Activated CD4-positive, alpha-beta T cell treated with anti-CD3 and anti-CD28 coated beads for 36 hours (primary cell): Measurements from ENCODE around the gene GNG3. TPM values are rescaled to one million over a fixed set of nuclear protein-coding genes. Genes with fewer than 3 reads are reported as not detected.
"Not testable (repeated sequence)": the region's sequence is repeated elsewhere in the genome, so short reads cannot be mapped to it uniquely, and the experiment has no call there.

ENCODE experiments used
- ATAC-seq: fragments of 200-7000 bp; cut with Tn5 transposase; one replicate; pipeline ENCODE4 v1.10.0; 2021; ENCODE audit warnings: mild to moderate bottlenecking, moderate library complexity
- CTCF ChIA-PET: fragments of 350-600 bp; sonication (Branson Sonifier 250); formaldehyde crosslinking; loops from one replicate; lab custom pipeline; 2021; ENCODE audit warnings: antibody characterized with exemption; lab: Charles Lee
- POLR2A ChIA-PET: fragments of 350-600 bp; sonication (Branson Sonifier 250); formaldehyde crosslinking; loops from one replicate; lab custom pipeline; 2021; ENCODE audit warnings: antibody characterized with exemption, inconsistent platforms; lab: Charles Lee
- DNase-seq: peaks from one replicate; pipeline ENCODE4 v3.0.0-alpha.2; 2020
- H3K27ac Mint-ChIP-seq: one replicate; pipeline ENCODE4 v1.8.0; 2021; ENCODE audit warnings: mixed read lengths
- H3K27me3 Mint-ChIP-seq: one replicate; pipeline ENCODE4 v1.8.0; 2021; ENCODE audit warnings: mixed read lengths
- H3K36me3 Mint-ChIP-seq: one replicate; pipeline ENCODE4 v1.8.0; 2021; ENCODE audit warnings: low read depth, mixed read lengths
- H3K4me1 Mint-ChIP-seq: one replicate; pipeline ENCODE4 v1.8.0; 2021; ENCODE audit warnings: mixed read lengths
- H3K4me3 Mint-ChIP-seq: one replicate; pipeline ENCODE4 v1.8.0; 2021; ENCODE audit warnings: mild to moderate bottlenecking, moderate library complexity, mixed read lengths
- H3K9me3 Mint-ChIP-seq: one replicate; pipeline ENCODE4 v1.8.0; 2021; ENCODE audit warnings: low read depth, mixed read lengths
- intact Hi-C, 2 experiments: fragments of 100-400 bp; cut with DNase I in 1 of 2; cut with micrococcal nuclease in 1 of 2; formaldehyde crosslinking; loops; one replicate each; pipeline versions ENCODE4 v1.14.2 to v1.15.1; 2022 to 2024; cut with DNase I, micrococcal nuclease
- total RNA-seq, 2 experiments: library from RNA; stranded (reverse); gene quantifications; one replicate each; pipeline ENCODE4 v1.2.3, GENCODE V29; 2021

Gene GNG3
- total RNA-seq, 2 experiments from 2014 or later, result not detected

- ChIA-PET CTCF (interaction anchor here (0.7 to 1.6 kb wide), 18 partner anchors 10 to 303 kb away, joined by 3 to 10 read pairs (median 4); partner anchors contain the start of genes POLR2G, TUT1 and ZBTB3), POLR2A (interaction anchor here (0.6 to 3.7 kb wide), 32 partner anchors 8 to 1393 kb away, joined by 3 to 69 read pairs (median 4); partner anchors contain the start of genes C11orf98, CSKMT, CYB561A3 and EEF1G)
- Mint-ChIP-seq H3K36me3 (peaks cover 57% of the 10 kb centered on the region), H3K27ac (peak within 1 kb of the TSS; percentile 97), H3K4me3 (peak within 1 kb of the TSS; percentile 87), H3K9me3 (no peaks in the 10 kb centered on the region), H3K4me1 (peaks cover 39% of the 10 kb centered on the region), H3K27me3 (no peaks in the 10 kb centered on the region)
- ATAC-seq (peak; percentile 89), DNase-seq (peak; percentile 99)
- intact Hi-C loops, result loop anchor here (1.0 to 5.0 kb wide), 22 partner anchors 18 to 1590 kb away; partner anchors contain the start of genes TMEM179B (in 2 of the 2), UQCC3 (in 2 of the 2), C11orf98 (in 1 of the 2) and CSKMT (in 1 of the 2)
Observed at GRCh38 chr11:62727165-62727871, 19.8 kb downstream of the GNG3 start, which contains the start of gene HNRNPUL2. Gene HNRNPUL2 (minus strand): TSS chr11:62727457. CDS start chr11:62727156, 301 bp downstream.

GRCh38 chr11:62727872-62728170 is 20.3 kb downstream of the GNG3 start:
- peak overlapping the region; percentile 97 for H3K27ac Mint-ChIP-seq
- no peaks in the 10 kb centered on the region for H3K27me3 Mint-ChIP-seq
- peaks cover 52% of the 10 kb centered on the region for H3K36me3 Mint-ChIP-seq
- ATAC-seq, result peak; percentile 67
- CTCF ChIA-PET, result interaction anchor here (0.7 to 1.6 kb wide), 15 partner anchors 9 to 303 kb away, joined by 3 to 10 read pairs (median 4); partner anchors contain the start of genes POLR2G, TUT1 and ZBTB3
- peak; percentile 88 for DNase-seq
- H3K4me3 Mint-ChIP-seq, result peak overlapping the region; percentile 87
- intact Hi-C loops, result loop anchor here (1.0 to 5.0 kb wide), 24 partner anchors 19 to 1589 kb away; partner anchors contain the start of genes POLR2G (in 2 of the 2), TMEM179B (in 2 of the 2), UQCC3 (in 2 of the 2) and ZBTB3 (in 2 of the 2)
- POLR2A ChIA-PET, result interaction anchor here (0.6 to 3.7 kb wide), 29 partner anchors 9 to 1394 kb away, joined by 3 to 69 read pairs (median 4); partner anchors contain the start of genes C11orf98, CSKMT, CYB561A3 and EEF1G
- H3K4me1 Mint-ChIP-seq, result peaks cover 37% of the 10 kb centered on the region
- H3K9me3 Mint-ChIP-seq, result no peaks in the 10 kb centered on the region

GRCh38 chr11:62728171-62728988 is 20.9 kb downstream of the GNG3 start, which contains the start of gene TTC9C:
Gene TTC9C (plus strand): TSS chr11:62728486. CDS start chr11:62728849, 363 bp downstream.
- Mint-ChIP-seq H3K4me1 (peaks cover 41% of the 10 kb centered on the region), H3K4me3 (peak within 1 kb of the TSS; percentile 87), H3K27ac (peak within 1 kb of the TSS; percentile 97), H3K36me3 (peaks cover 51% of the 10 kb centered on the region), H3K9me3 (no peaks in the 10 kb centered on the region), H3K27me3 (no peaks in the 10 kb centered on the region)
- ATAC-seq (peak; percentile 19), DNase-seq (peak; percentile 90)
- intact Hi-C loops, result loop anchor here (1.0 to 5.0 kb wide), 8 partner anchors 26 to 1589 kb away; partner anchors contain the start of genes FEN1 (in 1 of the 2), LBHD1 (in 1 of the 2), POLR2G (in 1 of the 2) and PRDX5 (in 1 of the 2)
- ChIA-PET CTCF (interaction anchor here (0.6 to 1.5 kb wide), 6 partner anchors 8 to 1145 kb away, joined by 3 to 4 read pairs (median 3); no protein-coding TSS in a partner anchor), POLR2A (interaction anchor here (0.5 to 3.7 kb wide), 19 partner anchors 9 to 1477 kb away, joined by 3 to 69 read pairs (median 5); partner anchors contain the start of genes C11orf98, CSKMT, CYB561A3 and INTS5)

- H3K27me3 Mint-ChIP-seq, DNase-seq, intact Hi-C loops, ATAC-seq, H3K9me3 Mint-ChIP-seq: not testable (repeated sequence)
- ChIA-PET POLR2A (interaction anchor here (0.6 to 3.5 kb wide), 3 partner anchors 21 to 139 kb away, joined by 3 to 32 read pairs (median 3); partner anchors contain the start of genes TUT1 and ZBTB3), CTCF (interaction anchor here (0.6 to 2.5 kb wide), 9 partner anchors 12 to 335 kb away, joined by 3 to 12 read pairs (median 3); partner anchors contain the start of gene ZBTB3)
- Mint-ChIP-seq H3K4me1 (peaks cover 26% of the 10 kb centered on the region), H3K4me3 (peak overlapping the region; percentile 87), H3K27ac (peak overlapping the region; percentile 37), H3K36me3 (peaks cover 35% of the 10 kb centered on the region)
Observed at GRCh38 chr11:62730076-62730475, 22.6 kb downstream of the GNG3 start.

- H3K27ac Mint-ChIP-seq, result no peak overlapping the region
- H3K4me1 Mint-ChIP-seq, result peaks cover 26% of the 10 kb centered on the region
- ChIA-PET POLR2A (interaction anchor here (0.6 kb wide), 1 partner anchor 176 kb away, joined by 4 read pairs; no protein-coding TSS in a partner anchor), CTCF (interaction anchor here (0.8 kb wide), 1 partner anchor 127 kb away, joined by 5 read pairs; no protein-coding TSS in a partner anchor)
- ATAC-seq (no peak), DNase-seq (no peak)
- H3K36me3 Mint-ChIP-seq, result peaks cover 22% of the 10 kb centered on the region
- no peaks in the 10 kb centered on the region for H3K27me3 Mint-ChIP-seq
- no peaks in the 10 kb centered on the region for H3K9me3 Mint-ChIP-seq
- no peak overlapping the region for H3K4me3 Mint-ChIP-seq
- intact Hi-C loops, result no loop called here
Observed at GRCh38 chr11:62732830-62733229, 25.4 kb downstream of the GNG3 start.

- ATAC-seq (no peak), DNase-seq (no peak)
- Mint-ChIP-seq H3K4me3 (no peak overlapping the region), H3K4me1 (peaks cover 7% of the 10 kb centered on the region), H3K27me3 (no peaks in the 10 kb centered on the region), H3K27ac (no peak overlapping the region), H3K9me3 (no peaks in the 10 kb centered on the region), H3K36me3 (peaks cover 19% of the 10 kb centered on the region)
- intact Hi-C loops, result no loop called here
- ChIA-PET POLR2A (interaction anchor here (0.7 to 1.0 kb wide), 2 partner anchors 16 to 94 kb away, joined by 3 read pairs; partner anchors contain the start of gene ZBTB3), CTCF (interaction anchor here (0.6 to 1.5 kb wide), 2 partner anchors 10 to 30 kb away, joined by 3 read pairs; partner anchors contain the start of genes GNG3, HNRNPUL2 and TTC9C)
Observed at GRCh38 chr11:62737196-62737595, 29.7 kb downstream of the GNG3 start.

- ATAC-seq (no peak), DNase-seq (no peak)
- Mint-ChIP-seq H3K36me3 (peaks cover 6% of the 10 kb centered on the region), H3K9me3 (no peaks in the 10 kb centered on the region), H3K4me1 (peaks cover 17% of the 10 kb centered on the region), H3K27me3 (no peaks in the 10 kb centered on the region), H3K27ac (no peak overlapping the region), H3K4me3 (no peak overlapping the region)
- ChIA-PET CTCF (interaction anchor here (0.8 to 2.1 kb wide), 3 partner anchors 144 to 323 kb away, joined by 3 to 5 read pairs (median 4); no protein-coding TSS in a partner anchor), POLR2A (interaction anchor here (0.5 to 0.7 kb wide), 2 partner anchors 15 to 133 kb away, joined by 3 read pairs; partner anchors contain the start of gene SLC3A2)
- intact Hi-C loops, result no loop called here
Observed at GRCh38 chr11:62747475-62748160, 40.1 kb downstream of the GNG3 start.

- POLR2A ChIA-PET, H3K4me3 Mint-ChIP-seq, DNase-seq, H3K27me3 Mint-ChIP-seq, ATAC-seq, H3K36me3 Mint-ChIP-seq, H3K9me3 Mint-ChIP-seq: not testable (repeated sequence)
- Mint-ChIP-seq H3K27ac (peak overlapping the region; percentile 25), H3K4me1 (peaks cover 29% of the 10 kb centered on the region)
- intact Hi-C loops, result loop anchor here in 1 of 2 experiments (5.0 kb wide), 1 partner anchor 37 kb away; the partner anchor contains the start of gene TMEM179B
- CTCF ChIA-PET, result interaction anchor here (0.6 to 1.5 kb wide), 2 partner anchors 12 to 134 kb away, joined by 4 read pairs; partner anchors contain the start of gene POLR2G
Observed at GRCh38 chr11:62749931-62750330, 42.5 kb downstream of the GNG3 start.

GRCh38 chr11:62752177-62752785 is 44.8 kb downstream of the GNG3 start:
- Mint-ChIP-seq H3K9me3 (no peaks in the 10 kb centered on the region), H3K4me3 (peak overlapping the region; percentile 21), H3K36me3 (peaks cover 8% of the 10 kb centered on the region), H3K4me1 (peaks cover 29% of the 10 kb centered on the region), H3K27me3 (no peaks in the 10 kb centered on the region), H3K27ac (no peak overlapping the region)
- ChIA-PET POLR2A (interaction anchor here (0.6 to 2.9 kb wide), 6 partner anchors 9 to 89 kb away, joined by 3 to 32 read pairs (median 7); partner anchors contain the start of genes C11orf98, CSKMT, HNRNPUL2 and POLR2G), CTCF (interaction anchor here (1.1 kb wide), 2 partner anchors 25 to 32 kb away, joined by 3 read pairs; partner anchors contain the start of gene HNRNPUL2)
- intact Hi-C loops, result loop anchor here in 1 of 2 experiments (5.0 kb wide), 1 partner anchor 35 kb away; the partner anchor contains the start of gene TMEM179B
- no peak for ATAC-seq
- DNase-seq, result no peak
